GM12892 (cell line): ENCODE measurements around the gene RAD50.

ENCODE experiments used
- POLR2A ChIP-seq: IDR thresholded peaks from 2 replicates; pipeline ENCODE4 v1.6.1; 2011; ENCODE audit warnings: low read depth, low read length, control low read depth
- POLR2AphosphoS5 ChIP-seq: IDR thresholded peaks from 2 replicates; pipeline ENCODE4 v1.6.1; 2011; ENCODE audit warnings: low read depth, low read length, control low read depth
- TAF1 ChIP-seq: IDR thresholded peaks from 2 replicates; pipeline ENCODE4 v1.6.1; 2011; ENCODE audit warnings: low read depth, mild to moderate bottlenecking, control low read depth, low read length, borderline replicate concordance

DNA sequence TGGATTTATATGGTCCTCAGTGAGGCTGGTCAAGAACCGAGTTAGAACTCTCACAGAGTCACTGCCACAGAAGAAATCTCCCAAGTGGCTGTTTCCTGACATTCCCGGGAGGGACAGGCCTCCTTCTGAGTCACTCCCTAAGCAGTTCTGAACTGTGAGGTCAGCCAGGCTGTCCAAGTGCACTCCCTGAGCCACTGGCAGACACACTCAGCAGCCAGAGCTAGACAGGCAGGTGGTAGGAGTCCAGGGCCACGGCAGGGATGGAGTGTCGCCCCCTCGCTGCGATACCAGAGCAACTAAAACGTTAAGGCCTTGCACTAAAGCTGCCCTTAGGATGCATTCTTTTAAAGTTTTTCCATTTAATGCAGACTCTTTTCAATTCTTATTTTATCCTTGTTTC lies 120.4 kb downstream of the RAD50 start:
- no peak for TF ChIP-seq TAF1
- TF ChIP-seq POLR2AphosphoS5: no peak
- TF ChIP-seq POLR2A: no peak
